NCI-H187 (cell line): ENCODE results near the gene ANKRD28.

Experiments
- DNase-seq, 2 experiments: peaks; one replicate each; lab custom pipeline; 2025; lab: John Stamatoyannopoulos, UW

Gene ANKRD28

DNA sequence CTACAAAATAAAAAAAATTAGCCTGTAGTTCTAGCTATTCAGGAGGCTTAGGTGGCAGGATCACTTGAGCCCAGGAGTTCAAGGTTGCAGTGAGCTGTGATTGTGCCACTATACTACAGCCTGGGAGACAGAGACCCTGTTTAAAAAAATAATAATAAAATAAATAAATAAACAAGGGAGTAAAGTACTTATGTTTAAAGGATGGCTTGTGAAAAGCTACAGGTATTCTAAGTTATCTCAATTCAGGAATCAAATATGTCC lies 74.2 kb downstream of the ANKRD28 start:
- DNase-seq: no peak

GRCh38 chr3:15722877-15723623 lies 74.7 kb downstream of the ANKRD28 start:
- no peak for DNase-seq

GRCh38 chr3:15716178-15716577 lies 81.6 kb downstream of the ANKRD28 start:
- DNase-seq: no peak

GRCh38 chr3:15714448-15714847 lies 83.3 kb downstream of the ANKRD28 start:
- DNase-seq: no peak

DNA sequence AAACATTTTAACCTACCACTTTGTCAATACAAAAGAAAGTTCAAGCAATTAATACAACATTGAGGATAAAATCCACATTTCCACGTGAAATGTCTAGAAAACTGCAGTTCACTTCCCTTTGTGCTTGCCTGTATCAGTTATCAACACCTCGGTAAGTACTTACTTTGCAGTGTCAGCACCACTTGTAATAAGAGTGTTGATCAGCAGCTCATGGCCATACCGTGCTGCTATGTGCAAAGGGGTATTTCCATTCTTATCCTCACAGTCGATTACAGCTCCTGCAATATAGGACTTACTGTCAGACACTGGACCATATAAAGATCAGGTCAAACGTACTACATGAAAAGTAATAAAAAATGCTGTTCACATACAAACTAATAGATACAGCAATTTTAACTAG lies 84.4 kb downstream of the ANKRD28 start:
- no peak for DNase-seq

- DNase-seq: no peak
These were observed 86.5 kb downstream of the ANKRD28 start for GRCh38 chr3:15711281-15711680.

GRCh38 chr3:15708882-15709677 lies 88.7 kb downstream of the ANKRD28 start:
- no peak for DNase-seq

GRCh38 chr3:15707779-15708178 lies 90.0 kb downstream of the ANKRD28 start:
- no peak for DNase-seq

DNA sequence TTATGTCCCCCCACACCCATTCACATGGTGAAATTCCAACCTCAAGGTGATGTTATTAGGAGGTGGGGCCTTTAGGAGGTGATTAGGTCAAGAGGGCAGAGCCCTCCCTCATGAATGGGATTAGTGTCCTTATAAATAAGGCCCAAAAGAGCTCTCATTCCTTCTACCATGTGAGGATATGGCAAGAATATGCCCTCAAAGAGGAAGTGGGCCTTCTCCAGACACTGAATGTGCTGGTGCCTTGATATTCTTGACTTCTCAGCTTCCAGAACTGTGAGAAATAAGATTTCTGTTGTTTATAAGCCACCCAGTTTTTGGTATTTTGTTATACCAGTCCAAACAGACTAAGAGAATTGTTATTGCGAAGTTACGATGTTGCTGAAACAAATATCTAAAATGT lies 94.4 kb downstream of the ANKRD28 start:
- no peak for DNase-seq

DNA sequence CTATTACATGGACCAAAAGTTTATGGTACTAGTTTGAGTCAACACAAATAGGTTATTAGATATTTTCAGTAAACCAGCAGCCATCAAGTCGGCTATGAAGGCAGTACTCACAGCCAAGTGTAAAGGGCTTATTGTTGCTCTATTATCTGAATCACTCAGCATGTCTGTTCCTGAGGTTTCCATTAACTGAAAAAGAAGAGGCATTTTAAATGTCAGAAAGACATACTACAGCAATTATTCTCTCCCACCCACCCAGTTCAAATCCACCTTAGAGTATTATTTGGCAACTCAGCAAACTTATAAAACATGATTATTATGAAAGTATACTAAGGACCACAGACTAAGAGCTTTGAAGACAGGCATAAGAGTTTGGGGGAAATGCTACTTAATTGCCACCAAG lies 103.2 kb downstream of the ANKRD28 start:
- no peak for DNase-seq

GRCh38 chr3:15693355-15693754 lies 104.4 kb downstream of the ANKRD28 start:
- DNase-seq: no peak

- DNase-seq: no peak
These were observed 107.0 kb downstream of the ANKRD28 start for GRCh38 chr3:15690748-15691147.

GRCh38 chr3:15690230-15690629 lies 107.5 kb downstream of the ANKRD28 start:
- no peak for DNase-seq

GRCh38 chr3:15685927-15686326 lies 111.9 kb downstream of the ANKRD28 start:
- no peak for DNase-seq

DNA sequence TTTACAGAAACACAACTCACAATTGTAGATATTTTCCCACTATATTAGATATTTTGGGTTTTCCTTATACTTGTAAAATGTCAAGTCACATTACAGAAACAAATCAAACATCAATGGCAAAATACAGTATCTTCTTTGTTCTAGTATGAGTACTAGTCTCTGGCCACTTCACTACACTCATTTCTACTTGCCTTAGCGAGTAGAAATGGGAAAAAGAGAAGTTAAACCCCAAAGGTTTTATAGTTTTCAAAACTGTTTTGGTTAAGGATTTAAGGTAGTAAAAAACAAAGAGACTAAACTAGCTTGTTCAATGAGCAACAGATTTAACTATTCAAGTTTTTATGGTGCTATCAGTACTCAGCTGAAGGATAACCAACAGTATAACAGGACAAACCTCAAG lies 114.5 kb downstream of the ANKRD28 start:
- DNase-seq: no peak

DNA sequence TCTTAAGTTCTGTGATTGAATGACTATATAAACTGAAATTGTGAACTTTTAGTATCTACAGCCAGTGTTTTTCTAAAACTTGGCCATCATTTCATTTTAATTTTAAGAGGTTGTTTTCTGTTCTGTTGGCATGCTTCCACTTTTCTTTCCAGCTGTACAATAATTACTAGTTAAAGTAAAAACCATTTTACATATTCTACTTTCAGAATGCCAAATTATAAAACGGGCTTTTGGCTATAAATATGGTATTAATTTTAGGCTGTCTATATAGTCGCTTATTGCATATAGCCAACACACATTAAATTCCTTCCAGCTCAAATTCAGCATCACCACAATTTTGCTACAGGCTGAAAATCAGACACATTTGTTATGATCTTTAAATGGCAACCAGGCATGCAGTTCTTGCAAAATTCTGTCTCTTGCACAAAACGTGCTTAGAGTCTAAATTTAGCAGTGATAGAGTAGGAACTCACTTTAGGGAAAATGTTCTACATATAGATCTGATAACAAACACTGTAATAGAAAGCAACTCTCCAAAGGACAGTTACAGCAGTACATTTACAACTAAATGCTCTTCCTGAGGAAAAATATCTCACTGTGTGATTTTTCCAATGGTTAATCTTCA lies 115.1 kb downstream of the ANKRD28 start:
- DNase-seq: no peak

DNA sequence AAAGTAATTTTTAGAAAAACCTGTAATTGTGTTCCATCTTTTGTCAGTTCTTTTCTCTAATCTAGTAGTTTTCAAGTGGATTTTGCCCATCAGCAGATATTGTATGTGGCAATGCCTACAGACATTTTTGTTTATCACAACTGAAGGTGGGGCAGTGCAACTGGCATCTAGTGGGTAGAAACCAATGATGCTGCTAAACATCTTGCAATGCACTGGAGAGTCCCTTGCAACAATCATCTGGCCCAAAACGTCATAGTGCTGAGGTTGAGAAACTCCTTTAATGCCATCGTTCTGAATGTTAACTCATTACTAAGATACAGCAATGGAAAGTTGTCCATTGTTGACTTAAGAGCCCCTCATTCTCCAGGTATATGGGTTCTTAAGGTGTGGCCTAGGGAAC lies 116.1 kb downstream of the ANKRD28 start:
- DNase-seq: no peak

DNA sequence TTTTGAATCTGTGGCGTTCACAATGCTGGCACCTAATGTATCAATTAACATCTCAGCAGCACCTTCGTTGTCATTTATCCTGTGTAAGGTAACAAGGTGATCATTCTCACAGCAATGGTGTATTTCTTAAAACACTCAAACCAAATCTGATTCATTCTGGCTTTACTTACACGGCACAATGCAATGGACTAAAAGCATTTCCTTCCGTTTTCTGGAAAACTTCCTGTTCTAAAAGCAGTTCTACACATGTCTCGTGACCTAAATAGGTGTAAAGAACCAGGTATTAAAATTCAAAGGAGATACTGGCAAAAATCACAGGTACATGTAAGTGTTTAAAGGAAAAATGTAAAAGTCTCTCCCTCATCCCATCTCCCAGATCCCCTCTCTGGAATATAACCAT lies 118.5 kb downstream of the ANKRD28 start:
- DNase-seq: no peak

DNA sequence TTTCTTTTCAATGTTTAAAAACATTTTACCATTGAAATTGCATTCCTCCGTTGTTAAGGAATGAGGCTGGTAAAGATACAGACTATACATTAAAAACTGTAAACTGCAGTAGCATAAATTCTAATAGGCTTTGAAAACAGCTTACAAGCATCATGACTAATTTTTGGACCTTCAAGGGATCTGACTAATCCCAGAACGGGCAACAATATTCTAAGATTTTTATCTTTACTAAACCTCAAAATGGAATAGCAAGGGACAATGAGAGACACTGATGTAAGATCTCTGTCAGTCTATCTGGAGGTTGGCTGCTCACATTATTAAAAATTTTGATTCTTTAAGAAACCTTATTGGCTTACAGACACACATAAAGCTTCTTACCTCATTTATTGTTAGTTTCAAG lies 121.5 kb downstream of the ANKRD28 start:
- DNase-seq: no peak

- DNase-seq: no peak
These were observed 124.2 kb downstream of the ANKRD28 start for GRCh38 chr3:15673536-15673935.

DNA sequence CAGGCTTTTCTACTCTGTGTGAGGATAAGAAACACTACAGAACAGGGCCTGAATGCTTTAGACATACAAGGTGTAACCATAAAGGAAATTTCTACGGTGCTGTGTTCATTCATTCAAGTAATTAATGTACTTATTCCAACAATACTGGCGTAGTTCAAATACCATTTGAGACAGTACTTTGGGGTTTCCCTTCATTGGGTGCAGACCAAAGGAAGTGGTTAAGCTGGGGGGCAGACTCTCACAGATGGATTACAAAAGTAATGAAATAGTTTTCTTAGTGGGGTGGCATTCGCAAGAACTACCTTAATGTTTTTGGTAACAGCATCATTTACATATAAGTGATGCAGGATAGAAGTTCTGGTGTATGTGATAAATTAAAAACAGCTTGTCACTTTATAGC lies 130.3 kb downstream of the ANKRD28 start:
- no peak for DNase-seq

DNA sequence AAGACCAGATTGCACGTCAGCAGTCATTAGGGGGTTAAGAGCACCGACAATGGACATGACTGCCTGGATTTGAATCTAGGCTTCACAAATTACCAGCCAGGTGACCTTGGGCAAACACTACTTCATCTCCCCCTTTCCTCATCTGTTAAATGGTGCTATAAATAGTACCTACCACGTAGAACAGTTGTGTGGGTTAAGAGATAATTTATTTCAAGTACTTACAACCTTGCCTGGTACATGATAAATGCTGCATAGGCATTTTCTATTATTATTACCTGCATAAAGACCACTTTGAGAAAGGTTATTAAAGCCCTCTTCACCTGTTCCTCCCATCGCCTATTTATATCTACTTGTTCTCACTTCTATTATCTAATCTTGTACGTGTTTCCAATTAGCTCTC lies 131.5 kb downstream of the ANKRD28 start:
- no peak for DNase-seq

DNA sequence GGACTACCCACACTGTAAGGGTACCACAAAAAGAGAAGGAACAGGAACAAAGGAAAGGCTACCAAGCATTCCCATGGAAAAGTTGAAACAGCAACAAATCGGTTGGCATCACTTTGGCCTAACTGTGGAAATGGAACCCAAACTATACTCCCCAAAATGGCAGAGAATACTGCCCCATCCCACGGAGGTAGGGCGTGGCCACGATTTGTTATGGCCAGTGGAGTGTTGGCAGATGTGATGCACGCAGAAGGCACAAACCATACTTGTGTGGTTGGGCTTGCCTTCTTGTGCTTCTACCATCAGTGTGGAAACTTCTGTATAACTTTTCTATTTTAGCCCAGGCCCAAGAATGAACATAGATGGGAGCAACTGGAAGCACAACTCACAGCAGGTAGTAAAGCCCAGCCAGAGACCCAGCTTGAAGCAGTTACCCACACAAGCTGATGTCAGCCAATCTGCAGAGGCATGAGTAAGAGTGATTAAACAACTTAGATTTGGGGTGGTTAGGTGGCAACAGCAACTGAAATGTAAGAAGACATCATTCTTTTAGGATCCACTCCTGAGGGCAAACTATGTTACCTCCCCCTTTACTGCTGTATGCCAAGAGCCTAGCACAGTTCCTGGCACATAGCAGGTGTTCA lies 132.1 kb downstream of the ANKRD28 start:
- no peak for DNase-seq
